GM21360 (cell line): Measurements from ENCODE around the gene DGUOK.
"Not testable (repeated sequence)": the region's sequence is repeated elsewhere in the genome, so short reads cannot be mapped to it uniquely, and the experiment has no call there.

ENCODE experiments used
- ATAC-seq: cut with Tn5 transposase; IDR thresholded peaks from one replicate; pipeline ENCODE4 v1.9.1; 2021; ENCODE audit warnings: mild to moderate bottlenecking, moderate library complexity; ENCODE audit not compliant: unreplicated experiment

Gene DGUOK

GRCh38 chr2:73899801-73900336 lies 26.8 kb upstream of the DGUOK start:
- ATAC-seq: no peak

GRCh38 chr2:73901143-73901542 lies 25.5 kb upstream of the DGUOK start:
- no peak for ATAC-seq

- no peak for ATAC-seq
Observed at GRCh38 chr2:73902284-73902683, 24.4 kb upstream of the DGUOK start.

- no peak for ATAC-seq
Observed at GRCh38 chr2:73903313-73903712, 23.4 kb upstream of the DGUOK start.

- ATAC-seq: not testable (repeated sequence)
Observed at GRCh38 chr2:73903949-73904613, 22.6 kb upstream of the DGUOK start.

- ATAC-seq: no peak
Observed at GRCh38 chr2:73904952-73905351, 21.7 kb upstream of the DGUOK start.

GRCh38 chr2:73906847-73907505 lies 19.7 kb upstream of the DGUOK start:
- ATAC-seq: no peak

- ATAC-seq: no peak
Observed at GRCh38 chr2:73907840-73908452, 18.7 kb upstream of the DGUOK start.

- ATAC-seq: no peak
Observed at GRCh38 chr2:73908689-73909652, 17.7 kb upstream of the DGUOK start.

- ATAC-seq: no peak
Observed at GRCh38 chr2:73910873-73911547, 15.7 kb upstream of the DGUOK start.

- ATAC-seq: no peak
Observed at GRCh38 chr2:73911548-73912208, 15.0 kb upstream of the DGUOK start.

GRCh38 chr2:73913414-73914054 lies 13.1 kb upstream of the DGUOK start:
- no peak for ATAC-seq

- no peak for ATAC-seq
Observed at GRCh38 chr2:73914667-73915066, 12.0 kb upstream of the DGUOK start.

- no peak for ATAC-seq
Observed at GRCh38 chr2:73915437-73915993, 11.2 kb upstream of the DGUOK start.

GRCh38 chr2:73916666-73917065 lies 10.0 kb upstream of the DGUOK start:
- ATAC-seq: no peak

GRCh38 chr2:73917296-73917695 lies 9.4 kb upstream of the DGUOK start:
- ATAC-seq: no peak

- ATAC-seq: no peak
Observed at GRCh38 chr2:73917696-73918207, 8.9 kb upstream of the DGUOK start.

GRCh38 chr2:73918856-73919255 lies 7.8 kb upstream of the DGUOK start:
- ATAC-seq: no peak
